GM19351 (cell line): ENCODE results near the gene FXYD4.
"Not testable (repeated sequence)": the region's sequence is repeated elsewhere in the genome, so short reads cannot be mapped to it uniquely, and the experiment has no call there.

Source experiments
- ATAC-seq: cut with Tn5 transposase; IDR thresholded peaks from one replicate; pipeline ENCODE4 v1.9.1; 2021; ENCODE audit warnings: mild to moderate bottlenecking, moderate library complexity; ENCODE audit not compliant: unreplicated experiment

The FXYD4 gene

GRCh38 chr10:43371418-43371817 lies at the start of gene FXYD4:
Gene FXYD4, plus strand, starts transcription at chr10:43371636. Its CDS starts 2,111 bp downstream, at chr10:43373747.
- no peak for ATAC-seq

DNA sequence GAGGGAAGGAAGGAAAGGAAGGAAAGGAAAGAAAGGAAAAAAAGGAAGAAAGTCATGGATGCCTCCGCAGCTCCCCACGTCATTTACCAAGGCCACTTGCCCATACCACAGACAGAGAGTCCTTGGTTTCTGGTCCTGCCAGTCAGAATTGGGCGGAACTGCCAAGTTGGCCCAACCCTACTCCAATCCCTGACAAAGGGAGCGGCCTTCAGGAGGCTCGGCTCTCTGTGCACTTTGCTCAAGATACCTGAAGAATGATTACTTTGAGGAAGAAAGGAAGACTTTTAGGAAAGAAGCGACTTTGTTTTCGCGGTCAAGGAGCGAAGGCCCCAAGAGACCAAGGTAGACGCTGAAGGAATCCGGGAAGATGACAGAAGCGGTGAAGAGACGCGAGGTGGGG lies 49.1 kb upstream of the FXYD4 start:
- ATAC-seq = no peak

DNA sequence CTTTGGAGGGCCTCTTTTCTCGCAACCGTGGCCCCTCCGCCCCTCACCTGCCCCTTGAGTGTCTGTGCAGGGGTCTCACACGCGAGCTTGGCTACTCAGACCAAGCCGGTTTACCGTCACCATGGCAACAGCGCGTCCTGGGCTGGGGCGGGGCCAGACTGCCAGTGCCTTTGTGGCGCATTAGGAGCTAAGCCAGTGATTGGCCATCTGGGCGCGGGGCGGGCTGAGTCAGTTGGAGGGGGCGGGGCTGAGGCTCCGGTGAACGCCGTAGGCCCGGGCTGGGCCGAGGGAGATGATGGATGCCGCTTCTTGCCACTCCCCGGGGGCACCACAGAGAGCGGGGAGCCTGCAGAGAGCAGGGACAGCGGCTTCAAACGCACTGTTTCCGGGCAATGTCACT lies 48.7 kb upstream of the FXYD4 start:
- ATAC-seq = peak; percentile 95

GRCh38 chr10:43323245-43323644 lies 48.2 kb upstream of the FXYD4 start:
- no peak for ATAC-seq

DNA sequence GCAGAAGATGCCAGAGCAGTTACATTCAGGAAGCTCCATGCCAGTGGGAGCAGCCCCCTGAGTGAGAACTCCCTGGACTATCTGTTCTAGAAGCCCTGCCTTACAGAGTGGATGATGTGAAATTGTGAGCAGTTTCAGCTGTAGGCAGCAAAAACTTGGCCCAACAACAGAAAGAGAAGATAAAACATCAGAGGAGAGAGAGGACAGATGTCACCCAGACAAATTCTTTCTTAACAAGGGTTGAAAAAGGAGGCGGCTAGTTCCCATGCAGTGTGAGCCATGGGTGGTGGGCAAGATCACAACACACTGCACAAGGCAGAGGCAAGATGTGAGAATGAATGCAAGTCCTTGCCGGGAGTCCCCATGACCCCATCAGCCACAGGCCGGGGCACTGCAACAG lies 46.6 kb upstream of the FXYD4 start:
- no peak for ATAC-seq

GRCh38 chr10:43327171-43327570 lies 44.3 kb upstream of the FXYD4 start:
- no peak for ATAC-seq

GRCh38 chr10:43327986-43328385 lies 43.5 kb upstream of the FXYD4 start:
- no peak for ATAC-seq

DNA sequence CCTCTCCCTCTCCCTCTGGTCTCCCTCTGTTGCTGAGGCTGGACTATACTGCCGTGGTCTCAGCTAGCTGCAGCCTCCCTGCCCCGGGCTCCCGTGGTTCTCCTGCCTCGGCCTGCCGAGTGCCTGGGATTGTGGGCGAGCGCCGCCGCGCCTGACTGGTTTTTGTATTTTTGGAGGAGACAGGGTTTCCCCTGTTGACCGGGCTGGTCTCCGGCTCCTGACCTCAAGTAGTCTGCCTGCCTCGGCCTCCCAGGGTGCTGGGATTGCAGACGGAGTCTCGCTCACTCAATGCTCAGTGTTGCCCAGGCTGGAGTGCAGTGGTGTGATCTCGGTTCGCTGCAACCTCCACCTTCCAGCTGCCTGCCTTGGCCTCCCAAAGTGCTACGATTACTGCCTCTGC lies 42.6 kb upstream of the FXYD4 start:
- ATAC-seq = not testable (repeated sequence)

DNA sequence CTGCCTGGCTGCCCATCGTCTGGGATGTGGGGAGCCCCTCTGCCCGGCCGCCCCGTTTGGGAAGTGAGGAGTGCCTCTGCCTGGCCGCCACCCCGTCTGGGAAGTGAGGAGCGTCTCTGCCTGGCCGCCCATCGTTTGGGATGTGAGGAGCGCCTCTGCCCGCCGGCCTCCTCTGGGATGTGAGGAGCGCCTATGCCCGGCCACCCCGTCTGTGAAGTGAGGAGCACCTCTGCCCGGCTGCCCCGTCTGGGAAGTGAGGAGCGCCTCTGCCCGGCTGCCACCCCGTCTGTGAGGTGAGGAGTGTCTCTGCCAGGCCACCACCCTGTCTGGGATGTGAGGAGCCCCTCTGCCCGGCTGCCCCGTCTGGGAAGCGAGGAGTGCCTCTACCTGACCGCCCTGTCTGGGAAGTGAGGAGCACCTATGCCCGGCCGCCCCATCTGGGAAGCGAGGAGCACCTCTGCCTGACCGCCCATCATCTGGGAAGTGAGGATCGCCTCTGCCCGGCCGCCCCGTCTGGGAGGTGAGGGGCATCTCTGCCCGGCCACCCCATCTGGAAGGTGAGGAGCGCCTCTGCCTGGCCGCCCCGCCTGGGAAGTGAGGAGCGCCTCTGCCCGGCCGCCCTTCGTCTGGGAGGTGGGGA lies 42.1 kb upstream of the FXYD4 start:
- not testable (repeated sequence) for ATAC-seq

- not testable (repeated sequence) for ATAC-seq
These were observed 41.2 kb upstream of the FXYD4 start for GRCh38 chr10:43330049-43330823.

DNA sequence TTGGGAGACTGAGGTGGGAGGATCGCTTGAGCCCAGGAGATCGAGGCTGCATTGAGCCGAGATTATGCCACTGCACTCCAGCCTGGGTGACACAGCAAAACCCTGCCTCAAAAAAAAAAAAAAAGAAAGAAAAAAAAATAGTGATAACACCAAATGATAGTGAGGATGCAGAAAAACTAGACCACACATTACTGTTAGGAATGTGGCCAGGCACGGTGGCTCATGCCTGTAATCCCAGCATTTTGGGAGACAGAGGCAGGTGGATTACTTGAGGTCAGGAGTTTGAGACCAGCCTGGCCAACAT lies 40.7 kb upstream of the FXYD4 start:
- not testable (repeated sequence) for ATAC-seq

DNA sequence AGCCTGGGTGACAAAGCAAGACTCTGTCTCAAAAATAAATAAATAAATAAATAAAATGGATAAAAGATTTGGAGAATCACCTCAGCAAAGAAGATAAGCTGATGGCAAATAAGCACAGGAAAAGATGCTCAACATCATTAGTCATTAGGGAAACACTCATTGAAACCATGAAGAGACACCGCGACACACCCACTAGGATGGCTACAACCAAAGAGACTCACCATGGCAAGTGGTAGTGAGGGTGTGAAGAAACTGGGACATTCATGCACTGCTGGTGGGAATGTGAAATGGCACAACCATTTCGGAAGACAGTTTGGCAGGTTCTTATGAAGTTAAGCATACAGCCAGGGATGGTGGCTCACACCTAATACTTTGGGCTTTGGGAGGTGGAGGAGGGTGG lies 37.8 kb upstream of the FXYD4 start:
- ATAC-seq = no peak

DNA sequence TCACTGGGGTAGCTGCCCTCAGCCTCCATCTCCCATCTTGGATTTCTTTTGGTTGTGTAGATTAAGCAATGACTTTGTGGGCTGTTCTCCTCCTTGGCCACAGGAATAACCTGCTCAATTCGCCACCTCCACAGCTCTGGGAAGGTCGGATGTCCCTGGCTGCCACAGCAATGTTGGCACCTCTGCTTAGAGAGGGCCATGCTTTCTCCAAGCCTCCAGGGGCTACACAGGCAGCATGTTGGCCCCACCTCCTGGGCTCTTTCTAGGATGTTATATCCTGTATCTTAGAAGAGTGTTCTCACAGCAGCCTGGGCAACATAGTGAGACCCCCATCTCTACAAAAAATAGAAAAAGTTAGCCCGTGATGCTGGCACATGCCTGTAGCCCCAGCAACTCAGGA lies 35.4 kb upstream of the FXYD4 start:
- ATAC-seq = no peak

DNA sequence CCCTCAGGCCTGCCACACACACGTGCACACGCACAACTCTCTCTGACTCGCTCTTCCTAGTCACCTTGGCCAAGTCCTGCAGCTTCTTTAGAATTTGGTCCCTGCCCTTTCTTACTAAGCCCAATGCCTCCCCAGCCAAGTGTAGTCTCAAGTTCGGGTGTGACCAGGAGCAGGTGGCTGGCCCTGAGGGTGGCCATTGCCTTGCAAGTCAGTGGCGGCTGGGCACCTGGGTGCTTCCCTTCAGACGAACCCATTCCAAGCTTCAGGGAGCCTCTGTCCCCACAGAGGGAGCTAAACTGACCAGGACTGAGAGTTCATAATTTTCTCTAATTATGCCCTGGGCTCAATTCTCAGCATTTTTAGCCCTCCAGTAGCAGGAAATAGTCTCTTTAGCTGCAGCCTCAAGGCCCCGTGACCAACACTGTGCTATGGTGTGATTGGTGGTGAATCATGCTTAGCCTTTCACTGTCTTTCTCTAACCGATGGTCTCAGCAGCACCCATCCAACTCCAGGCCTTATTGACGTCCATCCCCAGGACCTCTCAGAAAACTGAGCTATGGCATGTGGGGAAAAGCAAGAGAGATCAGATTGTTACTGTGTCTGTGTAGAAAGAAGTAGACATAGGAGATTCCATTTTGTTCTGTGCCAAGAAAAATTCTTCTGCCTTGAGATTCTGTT lies 34.7 kb upstream of the FXYD4 start:
- ATAC-seq = no peak

- not testable (repeated sequence) for ATAC-seq
These were observed 33.9 kb upstream of the FXYD4 start for GRCh38 chr10:43337536-43337935.

- ATAC-seq = no peak
These were observed 33.3 kb upstream of the FXYD4 start for GRCh38 chr10:43338117-43338516.

- ATAC-seq = no peak
These were observed 32.3 kb upstream of the FXYD4 start for GRCh38 chr10:43339136-43339535.

DNA sequence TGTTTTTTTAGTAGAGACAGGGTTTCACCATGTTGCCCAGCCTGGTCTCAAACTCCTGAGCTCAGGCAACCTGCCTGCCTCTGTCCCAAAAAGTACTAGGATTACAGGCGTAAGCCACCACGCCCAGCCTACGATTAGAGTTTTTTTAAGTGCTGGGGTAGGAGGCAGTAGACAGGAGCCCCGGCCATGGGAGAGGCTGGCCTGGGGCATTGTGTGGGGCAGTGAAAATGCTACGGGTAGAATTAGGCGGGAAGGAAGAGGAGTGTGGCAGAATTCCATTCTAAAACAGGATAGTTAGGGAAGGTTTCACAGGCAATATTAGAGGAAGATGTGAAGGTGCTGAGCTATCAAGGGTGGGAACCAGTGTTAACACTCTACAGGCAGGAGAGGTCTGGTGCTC lies 31.3 kb upstream of the FXYD4 start:
- no peak for ATAC-seq

GRCh38 chr10:43340619-43341018 lies 30.8 kb upstream of the FXYD4 start:
- ATAC-seq = no peak

- no peak for ATAC-seq
These were observed 30.0 kb upstream of the FXYD4 start for GRCh38 chr10:43341450-43341849.

DNA sequence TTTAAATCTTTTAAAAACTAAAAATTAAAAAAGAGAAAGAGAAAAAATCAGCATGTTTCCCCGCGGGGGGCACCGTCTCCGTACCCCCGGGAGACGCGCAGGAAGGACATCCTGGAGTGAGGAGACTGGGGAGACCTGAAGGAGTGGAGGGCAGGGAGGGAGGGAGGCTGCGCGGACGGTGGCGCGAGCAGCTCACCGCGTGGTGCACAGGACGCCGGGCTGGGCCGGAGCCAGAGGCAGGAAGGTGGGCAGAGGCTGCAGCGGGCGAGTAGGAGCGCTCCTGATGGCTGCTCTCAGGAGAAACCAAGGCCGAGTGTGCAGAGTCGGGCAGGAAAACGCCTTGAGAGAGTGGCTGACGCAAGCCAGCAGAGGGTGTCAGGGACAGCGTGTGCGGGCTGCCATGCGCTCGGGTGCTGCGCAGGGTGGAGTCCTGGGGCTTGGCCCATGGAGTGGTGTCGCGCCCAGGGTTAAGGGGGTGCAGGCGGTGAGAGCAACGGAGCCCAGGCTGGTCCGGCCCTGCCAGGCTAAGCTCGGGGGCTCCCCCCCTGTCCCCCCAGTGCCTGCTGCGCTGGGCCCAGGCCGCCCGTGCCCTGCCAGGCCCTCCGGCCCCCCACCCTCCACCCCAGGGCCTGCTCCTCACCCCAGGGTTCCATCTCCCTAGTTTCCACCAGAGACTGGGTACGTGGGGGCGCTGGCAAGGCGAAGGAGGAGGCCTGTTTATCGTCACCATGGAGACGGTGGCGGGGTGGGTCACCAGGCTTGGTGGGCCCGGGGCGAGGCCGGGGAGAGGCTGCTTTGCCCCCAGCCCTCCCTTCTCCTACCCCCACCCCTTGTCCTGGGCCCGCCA lies 28.9 kb upstream of the FXYD4 start:
- no peak for ATAC-seq
